ENCODE measurements around the gene PCDHGC4.

- no peak for TF ChIP-seq TSHZ2 (CRISPR knock-in tag; IDR thresholded peaks at IDR 0.05)
- TF ChIP-seq ZFP3 (CRISPR knock-in tag; IDR thresholded peaks at IDR 0.05): no peak
- no peak for TF ChIP-seq ZNF70 (CRISPR knock-in tag; IDR thresholded peaks at IDR 0.05)
- TF ChIP-seq POU6F1 (CRISPR knock-in tag; IDR thresholded peaks at IDR 0.05; ENCODE audit: borderline replicate concordance, low read depth): no peak
- no peak for TF ChIP-seq RARB (CRISPR knock-in tag; IDR thresholded peaks at IDR 0.05)
- TF ChIP-seq ZNF565 (CRISPR knock-in tag; conservative IDR thresholded peaks at IDR 0.05; ENCODE audit: low read depth): no peak
- no peak for TF ChIP-seq ZC3H10 (CRISPR knock-in tag; IDR thresholded peaks at IDR 0.05)
- TF ChIP-seq, protein P1, sequence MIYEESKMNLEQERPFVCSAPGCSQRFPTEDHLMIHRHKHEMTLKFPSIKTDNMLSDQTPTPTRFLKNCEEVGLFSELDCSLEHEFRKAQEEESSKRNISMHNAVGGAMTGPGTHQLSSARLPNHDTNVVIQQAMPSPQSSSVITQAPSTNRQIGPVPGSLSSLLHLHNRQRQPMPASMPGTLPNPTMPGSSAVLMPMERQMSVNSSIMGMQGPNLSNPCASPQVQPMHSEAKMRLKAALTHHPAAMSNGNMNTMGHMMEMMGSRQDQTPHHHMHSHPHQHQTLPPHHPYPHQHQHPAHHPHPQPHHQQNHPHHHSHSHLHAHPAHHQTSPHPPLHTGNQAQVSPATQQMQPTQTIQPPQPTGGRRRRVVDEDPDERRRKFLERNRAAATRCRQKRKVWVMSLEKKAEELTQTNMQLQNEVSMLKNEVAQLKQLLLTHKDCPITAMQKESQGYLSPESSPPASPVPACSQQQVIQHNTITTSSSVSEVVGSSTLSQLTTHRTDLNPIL (CRISPR knock-in tag; IDR thresholded peaks at IDR 0.05; ENCODE audit: low read depth): no peak
- no peak for TF ChIP-seq PATZ1 (CRISPR knock-in tag; IDR thresholded peaks at IDR 0.05; ENCODE audit: borderline replicate concordance)
- no peak for TF ChIP-seq ARNTL (CRISPR knock-in tag; IDR thresholded peaks at IDR 0.05; ENCODE audit: borderline replicate concordance, low read depth)
- no peak for TF ChIP-seq CSDC2 (CRISPR knock-in tag; IDR thresholded peaks at IDR 0.05)
These were observed 7.7 kb upstream of the PCDHGC4 start for GRCh38 chr5:141477044-141477575.

Data from SK-N-SH treated with all-trans-retinoic acid at 6 μM for 48 hours (cell line).